ENCODE results near the gene BCL6B. TPM values are rescaled to one million over a fixed set of nuclear protein-coding genes. Genes with fewer than 3 reads are reported as not detected.

The BCL6B gene
- total and polyA plus RNA-seq, 2 experiments from 2014 or later, result 0.53 to 1.1 TPM

- TF ChIP-seq CTCF (IDR thresholded peaks at IDR 0.05; ENCODE audit: poor library complexity) (no peak), EZH2 (IDR thresholded peaks at IDR 0.05; ENCODE audit: borderline replicate concordance) (no peak)
- H4K20me1 ChIP-seq (ENCODE audit: insufficient read depth, poor library complexity, severe bottlenecking), result peaks cover 4% of the 10 kb centered on the region
- no peak overlapping the region for H2AFZ ChIP-seq
- no peak overlapping the region for H3K4me2 ChIP-seq
- peaks cover 4% of the 10 kb centered on the region for H3K4me1 ChIP-seq (ENCODE audit: insufficient read depth)
- H3K9me3 ChIP-seq (ENCODE audit: low read depth), result no peaks in the 10 kb centered on the region
- no peak overlapping the region for H3K4me3 ChIP-seq
- DNase-seq (ENCODE audit: low spot score), result no peak
- H3K9me2 ChIP-seq (replicated peaks; ENCODE audit: insufficient read depth), result no peaks in the 10 kb centered on the region
- WGBS (ENCODE audit: low lambda C conversion rate, missing lambda C conversion rate), result 96% methylated on average over 6 of the region's 6 CpGs
- H3K36me3 ChIP-seq (replicated peaks; ENCODE audit: insufficient read depth, low read depth), result no peaks in the 10 kb centered on the region
- H3K79me2 ChIP-seq, result peaks cover 14% of the 10 kb centered on the region
- no peaks in the 10 kb centered on the region for H3K27me3 ChIP-seq
- H3K27ac ChIP-seq, result no peak overlapping the region
These were observed 20.4 kb upstream of the BCL6B start for GRCh38 chr17:7002288-7003047.

GRCh38 chr17:7003745-7004144 is 19.1 kb upstream of the BCL6B start:
- Histone ChIP-seq H3K4me3 (no peak overlapping the region), H3K9me3 (ENCODE audit: low read depth) (no peaks in the 10 kb centered on the region), H3K27ac (no peak overlapping the region), H3K36me3 (replicated peaks; ENCODE audit: insufficient read depth, low read depth) (no peaks in the 10 kb centered on the region), H3K79me2 (peaks cover 24% of the 10 kb centered on the region), H3K27me3 (no peaks in the 10 kb centered on the region), H3K4me1 (ENCODE audit: insufficient read depth) (no peaks in the 10 kb centered on the region), H3K9me2 (replicated peaks; ENCODE audit: insufficient read depth) (no peaks in the 10 kb centered on the region), H2AFZ (no peak overlapping the region), H3K4me2 (no peak overlapping the region), H4K20me1 (ENCODE audit: insufficient read depth, poor library complexity, severe bottlenecking) (peaks cover 4% of the 10 kb centered on the region)
- TF ChIP-seq EZH2 (IDR thresholded peaks at IDR 0.05; ENCODE audit: borderline replicate concordance) (no peak), CTCF (IDR thresholded peaks at IDR 0.05; ENCODE audit: poor library complexity) (no peak), EZH2phosphoT487 (IDR thresholded peaks at IDR 0.05; ENCODE audit: low read depth, severe bottlenecking, unreplicated experiment) (no peak)
- no peak for DNase-seq (ENCODE audit: low spot score)
- WGBS (ENCODE audit: low lambda C conversion rate, missing lambda C conversion rate), result 96% methylated on average over 2 of the region's 2 CpGs

- peak; percentile 78 for DNase-seq (ENCODE audit: low spot score)
- no peak overlapping the region for H2AFZ ChIP-seq
- no peak overlapping the region for H3K27ac ChIP-seq
- 100% methylated on average over 2 of the region's 2 CpGs for WGBS (ENCODE audit: low lambda C conversion rate, missing lambda C conversion rate)
- H3K9me3 ChIP-seq (ENCODE audit: low read depth), result no peaks in the 10 kb centered on the region
- H3K4me3 ChIP-seq, result no peak overlapping the region
- no peaks in the 10 kb centered on the region for H3K36me3 ChIP-seq (replicated peaks; ENCODE audit: insufficient read depth, low read depth)
- H3K79me2 ChIP-seq, result peaks cover 31% of the 10 kb centered on the region
- H3K4me2 ChIP-seq, result no peak overlapping the region
- no peaks in the 10 kb centered on the region for H3K27me3 ChIP-seq
- no peaks in the 10 kb centered on the region for H3K9me2 ChIP-seq (replicated peaks; ENCODE audit: insufficient read depth)
- no peaks in the 10 kb centered on the region for H3K4me1 ChIP-seq (ENCODE audit: insufficient read depth)
- TF ChIP-seq EZH2phosphoT487 (IDR thresholded peaks at IDR 0.05; ENCODE audit: low read depth, severe bottlenecking, unreplicated experiment) (no peak), EZH2 (IDR thresholded peaks at IDR 0.05; ENCODE audit: borderline replicate concordance) (no peak), CTCF (IDR thresholded peaks at IDR 0.05; ENCODE audit: poor library complexity) (peak; percentile 67)
- peaks cover 4% of the 10 kb centered on the region for H4K20me1 ChIP-seq (ENCODE audit: insufficient read depth, poor library complexity, severe bottlenecking)
These were observed 18.2 kb upstream of the BCL6B start for GRCh38 chr17:7004398-7005253.

All from hepatocyte (in vitro differentiated cells).